A673 (cell line): ENCODE data around the gene SLC45A3. TPM values are rescaled to one million over a fixed set of nuclear protein-coding genes. Genes with fewer than 3 reads are reported as not detected.

Experiments
- BruUV-seq: library from RNA; stranded (reverse); fragments of 400-500 nt; replicated peaks from 2 replicates; lab custom pipeline; 2021; lab: Mats Ljungman, UMichigan
- CTCF ChIA-PET: fragments of 300-600 bp; sonication (Branson Sonifier 250); formaldehyde crosslinking; loops from one replicate; lab custom pipeline; 2022; ENCODE audit warnings: antibody characterized with exemption; lab: Charles Lee
- POLR2A ChIA-PET: fragments of 300-600 bp; sonication (Branson Sonifier 250); formaldehyde crosslinking; loops from one replicate; lab custom pipeline; 2022; ENCODE audit warnings: antibody characterized with exemption; ENCODE audit not compliant: low non-redundant PET; lab: Charles Lee
- DNase-seq: peaks from one replicate; pipeline ENCODE4 v3.0.0-alpha.2; 2015; ENCODE audit warnings: low spot score
- H3K27ac ChIP-seq: fragments of 200-600 bp; sonication (generic); 2 replicates; pipeline ENCODE4 v1.5.1; 2016; ENCODE audit warnings: mixed run types, low read depth, mild to moderate bottlenecking, mixed read lengths, antibody characterized with exemption, low read length; ENCODE audit not compliant: poor library complexity, severe bottlenecking
- H3K27me3 ChIP-seq: fragments of 200-600 bp; sonication (generic); replicated peaks from 2 replicates; pipeline ENCODE4 v1.6.1; 2017; ENCODE audit warnings: mixed run types, low read depth, mild to moderate bottlenecking, mixed read lengths, antibody characterized with exemption, low read length; ENCODE audit not compliant: insufficient read depth, poor library complexity
- H3K36me3 ChIP-seq: fragments of 200-600 bp; sonication (generic); 2 replicates; pipeline ENCODE4 v1.6.1; 2016; ENCODE audit warnings: mixed run types, mild to moderate bottlenecking, mixed read lengths, antibody characterized with exemption, low read length; ENCODE audit not compliant: insufficient read depth, poor library complexity, severe bottlenecking
- H3K4me1 ChIP-seq: fragments of 200-600 bp; sonication (generic); 2 replicates; pipeline ENCODE4 v1.6.1; 2017; ENCODE audit warnings: mixed run types, mild to moderate bottlenecking, mixed read lengths, antibody characterized with exemption, low read length; ENCODE audit not compliant: insufficient read depth, poor library complexity, severe bottlenecking
- H3K4me3 ChIP-seq: fragments of 200-600 bp; sonication (generic); 2 replicates; pipeline ENCODE4 v1.5.1; 2016; ENCODE audit warnings: low read depth, mixed run types, mild to moderate bottlenecking, mixed read lengths, low read length; ENCODE audit not compliant: poor library complexity, severe bottlenecking
- H3K9me3 ChIP-seq: fragments of 200-600 bp; sonication (generic); 2 replicates; pipeline ENCODE4 v1.6.1; 2016; ENCODE audit warnings: mixed run types, low read depth, mild to moderate bottlenecking, mixed read lengths, antibody characterized with exemption, low read length; ENCODE audit not compliant: poor library complexity, severe bottlenecking
- CTCF ChIP-seq: fragments of 300-800, 200-600 bp; sonication (generic); conservative IDR thresholded peaks from 2 replicates; pipeline ENCODE4 v1.5.1; 2017; ENCODE audit warnings: low read depth, mild to moderate bottlenecking, antibody characterized with exemption, low read length, moderate library complexity, mixed read lengths
- EZH2 ChIP-seq: fragments of 200-600 bp; sonication (generic); IDR thresholded peaks from 2 replicates; pipeline ENCODE4 v1.6.1; 2017; ENCODE audit warnings: borderline replicate concordance, low read depth, mild to moderate bottlenecking, mixed read lengths, antibody characterized with exemption, low read length; ENCODE audit not compliant: poor library complexity, severe bottlenecking
- intact Hi-C: fragments of 100-400 bp; cut with micrococcal nuclease; formaldehyde crosslinking; loops from one replicate; pipeline ENCODE4 v1.10.0; 2022; ENCODE audit not compliant: unreplicated experiment
- total RNA-seq: library from RNA; stranded (reverse); gene quantifications from 2 replicates; pipeline ENCODE4 v1.2.3, GENCODE V29; 2021

Gene SLC45A3
- total RNA-seq, 1 experiment from 2014 or later: 8.5 TPM

GRCh38 chr1:205670150-205670446, 10.2 kb downstream of the SLC45A3 start:
- no peak overlapping the region for H3K27ac ChIP-seq
- no peak for DNase-seq
- H3K9me3 ChIP-seq: no peaks in the 10 kb centered on the region
- ChIA-PET POLR2A (no interaction called here), CTCF (interaction anchor here (1.2 kb wide), 1 partner anchor 11 kb away, joined by 3 read pairs; no protein-coding TSS in a partner anchor)
- H3K4me1 ChIP-seq: no peaks in the 10 kb centered on the region
- TF ChIP-seq CTCF (no peak), EZH2 (no peak)
- intact Hi-C loops: no loop called here
- no peaks in the 10 kb centered on the region for H3K27me3 ChIP-seq
- BruUV-seq: no TSS peak
- no peak overlapping the region for H3K4me3 ChIP-seq
- H3K36me3 ChIP-seq: no peaks in the 10 kb centered on the region

- H3K27ac ChIP-seq: no peak overlapping the region
- H3K27me3 ChIP-seq: no peaks in the 10 kb centered on the region
- TF ChIP-seq EZH2 (no peak), CTCF (no peak)
- POLR2A ChIA-PET: no interaction called here
- intact Hi-C loops: no loop called here
- H3K4me3 ChIP-seq: no peak overlapping the region
- CTCF ChIA-PET: interaction anchor here (1.2 kb wide), 1 partner anchor 10 kb away, joined by 3 read pairs; no protein-coding TSS in a partner anchor
- no TSS peak for BruUV-seq
- no peaks in the 10 kb centered on the region for H3K36me3 ChIP-seq
- no peak for DNase-seq
- no peaks in the 10 kb centered on the region for H3K4me1 ChIP-seq
- H3K9me3 ChIP-seq: no peaks in the 10 kb centered on the region
Observed at GRCh38 chr1:205669341-205670149, 10.8 kb downstream of the SLC45A3 start.

- ChIA-PET POLR2A (no interaction called here), CTCF (no interaction called here)
- no peaks in the 10 kb centered on the region for H3K36me3 ChIP-seq
- no peaks in the 10 kb centered on the region for H3K27me3 ChIP-seq
- no peaks in the 10 kb centered on the region for H3K4me1 ChIP-seq
- H3K9me3 ChIP-seq: no peaks in the 10 kb centered on the region
- TF ChIP-seq EZH2 (no peak), CTCF (no peak)
- BruUV-seq: no TSS peak
- intact Hi-C loops: no loop called here
- H3K27ac ChIP-seq: no peak overlapping the region
- DNase-seq: no peak
- no peak overlapping the region for H3K4me3 ChIP-seq
Observed at GRCh38 chr1:205668951-205669340, 11.4 kb downstream of the SLC45A3 start.
